T-cell (primary cell): ENCODE measurements around the gene ATP10A. TPM values are rescaled to one million over a fixed set of nuclear protein-coding genes. Genes with fewer than 3 reads are reported as not detected.
"Not testable (repeated sequence)": the region's sequence is repeated elsewhere in the genome, so short reads cannot be mapped to it uniquely, and the experiment has no call there.

Experiments
- ATAC-seq, 4 experiments: fragments of 200-7000 bp in 3 of 4; fragments of 150-1000 bp in 1 of 4; cut with Tn5 transposase; replicated peaks in 1 of 4; 1 replicate in 3 of 4; 2 replicates in 1 of 4; pipeline ENCODE4 v1.10.0; 2021; ENCODE audit warnings: moderate library complexity in 3 of 4, mild to moderate bottlenecking in 2 of 4, moderate number of reproducible peaks in 1 of 4
- CTCF ChIA-PET, 2 donors: fragments of 300-600 bp; sonication (Branson Sonifier 250); formaldehyde crosslinking; loops; one replicate each; lab custom pipeline; 2022; ENCODE audit warnings: antibody characterized with exemption in 2 of 2; lab: Charles Lee
- POLR2A ChIA-PET, 2 donors: fragments of 300-600 bp; sonication (Branson Sonifier 250); formaldehyde crosslinking; loops; one replicate each; lab custom pipeline; 2022; ENCODE audit warnings: antibody characterized with exemption in 2 of 2; lab: Charles Lee
- DNase-seq, 35 experiments: peaks; one replicate each; pipeline versions ENCODE4 v3.0.0 to v3.0.0-alpha.2; 2013 to 2023
- H3K27ac ChIP-seq: one replicate; pipeline ENCODE4 v1.5.1; 2013; ENCODE audit warnings: low read length
- H3K27me3 ChIP-seq, 2 experiments: replicated peaks in 1 of 2; 1 replicate in 1 of 2; 2 replicates in 1 of 2; pipeline versions ENCODE4 v1.6.1 to v1.7.0; 2013; ENCODE audit warnings: low read length in 1 of 2, mixed read lengths in 1 of 2; ENCODE audit not compliant: control insufficient read depth in 2 of 2, insufficient read depth in 2 of 2; ENCODE audit errors: extremely low read depth in 1 of 2
- H3K36me3 ChIP-seq, 2 donors: 1 replicate in 1 of 2; 2 replicates in 1 of 2; pipeline versions ENCODE4 v1.6.1 to v1.7.0; 2013; ENCODE audit warnings: low read length in 1 of 2; ENCODE audit not compliant: control insufficient read depth in 2 of 2, insufficient read depth in 1 of 2; ENCODE audit errors: extremely low read depth in 1 of 2
- H3K4me1 ChIP-seq, 2 experiments: 1 replicate in 1 of 2; 2 replicates in 1 of 2; pipeline versions ENCODE4 v1.6.1 to v1.7.0; 2013; ENCODE audit warnings: low read length in 2 of 2, mixed read lengths in 1 of 2; ENCODE audit not compliant: insufficient read depth in 2 of 2, control insufficient read depth in 1 of 2; ENCODE audit errors: extremely low read depth in 1 of 2
- H3K4me3 ChIP-seq, 2 donors: 1 replicate in 1 of 2; 2 replicates in 1 of 2; pipeline versions ENCODE4 v1.5.1 to v1.7.0; 2013; ENCODE audit warnings: mild to moderate bottlenecking in 2 of 2, low read length in 1 of 2, moderate library complexity in 1 of 2; ENCODE audit not compliant: control insufficient read depth in 1 of 2; ENCODE audit errors: extremely low read depth in 1 of 2
- H3K9me3 ChIP-seq: 2 replicates; pipeline ENCODE4 v1.7.0; 2013
- H3K27ac Mint-ChIP-seq, 2 donors: one replicate each; pipeline ENCODE4 v1.8.0; 2020 to 2021; ENCODE audit warnings: mild to moderate bottlenecking in 2 of 2, mixed read lengths in 2 of 2
- H3K27me3 Mint-ChIP-seq, 2 donors: one replicate each; pipeline ENCODE4 v1.8.0; 2021 to 2022; ENCODE audit warnings: mixed read lengths in 2 of 2
- H3K36me3 Mint-ChIP-seq: one replicate; pipeline ENCODE4 v1.8.0; 2021; ENCODE audit warnings: mixed read lengths
- H3K4me1 Mint-ChIP-seq, 3 donors: one replicate each; pipeline ENCODE4 v1.8.0; 2020 to 2022; ENCODE audit warnings: mixed read lengths in 3 of 3, mild to moderate bottlenecking in 1 of 3
- H3K4me3 Mint-ChIP-seq, 3 donors: one replicate each; pipeline ENCODE4 v1.8.0; 2020 to 2022; ENCODE audit warnings: mild to moderate bottlenecking in 3 of 3, mixed read lengths in 3 of 3, moderate library complexity in 3 of 3
- H3K9me3 Mint-ChIP-seq, 3 donors: one replicate each; pipeline ENCODE4 v1.8.0; 2020 to 2022; ENCODE audit warnings: mixed read lengths in 3 of 3
- WGBS: methylation state at CpG from one replicate; pipeline ENCODE4 v1.1.5; 2013; ENCODE audit warnings: missing lambda C conversion rate; ENCODE audit not compliant: insufficient coverage; 5-methylcytosine and 5-hydroxymethylcytosine counted together
- total RNA-seq, 35 experiments: library from RNA in 6 of 35; stranded (reverse) in 6 of 35; fragments of 120-200 nt in 1 of 35; gene quantifications; one replicate each; pipeline versions ENCODE4 v1.2.1 to v1.2.4 and lab custom pipeline; 2013 to 2026

ATP10A gene
- total RNA-seq, 5 donors from 2014 or later (not counting 1 experiment from before 2014, with no cell fraction given) = 37.3 to 65.5 (median 53.4) TPM

- Histone ChIP-seq H3K9me3 (no peaks in the 10 kb centered on the region), H3K4me3 (peak overlapping the region; percentile 87 to 88), H3K27ac (peak overlapping the region; percentile 67), H3K27me3 (peaks cover 0 to 5% of the 10 kb centered on the region in 2 experiments), H3K36me3 (peaks cover 3 to 4% of the 10 kb centered on the region in 2 donors), H3K4me1 (peaks cover 36 to 56% of the 10 kb centered on the region in 2 experiments)
- H3K36me3 Mint-ChIP-seq = peaks cover 30% of the 10 kb centered on the region
- ChIA-PET CTCF (interaction anchor here (0.5 to 1.5 kb wide), 5 partner anchors 12 to 80 kb away, joined by 3 to 5 read pairs (median 3); no protein-coding TSS in a partner anchor), POLR2A (interaction anchor here in 1 of 2 donors (0.6 kb wide), 1 partner anchor 12 kb away, joined by 10 read pairs; no protein-coding TSS in a partner anchor)
- WGBS = 39% methylated on average over 5 of the region's 13 CpGs
- H3K27ac Mint-ChIP-seq = peak overlapping the region; percentile 97 to 100
- H3K9me3 Mint-ChIP-seq = no peaks in the 10 kb centered on the region
- ATAC-seq = peak in 1 of 4 experiments; percentile 5
- peak in 4 of 35 experiments; percentile 9 to 26 (median 19) for DNase-seq
- H3K27me3 Mint-ChIP-seq = peaks cover 0 to 3% of the 10 kb centered on the region in 2 donors
- peak overlapping the region; percentile 96 to 97 (median 97) for H3K4me3 Mint-ChIP-seq
- peaks cover 75 to 84% (median 80%) of the 10 kb centered on the region in 3 donors for H3K4me1 Mint-ChIP-seq
These were observed 4.0 kb downstream of the ATP10A start for GRCh38 chr15:25858952-25859760.

GRCh38 chr15:25856059-25856458, 7.1 kb downstream of the ATP10A start:
- H3K4me3 Mint-ChIP-seq = peak overlapping the region in 1 of 3 donors; percentile 97
- H3K27me3 Mint-ChIP-seq, H3K36me3 ChIP-seq, H3K9me3 Mint-ChIP-seq, H3K27ac ChIP-seq, H3K4me3 ChIP-seq, DNase-seq, H3K27me3 ChIP-seq, ATAC-seq, H3K9me3 ChIP-seq: not testable (repeated sequence)
- ChIA-PET CTCF (interaction anchor here in 1 of 2 donors (2.0 kb wide), 1 partner anchor 8 kb away, joined by 4 read pairs; no protein-coding TSS in a partner anchor), POLR2A (interaction anchor here in 1 of 2 donors (1.0 kb wide), 1 partner anchor 77 kb away, joined by 3 read pairs; no protein-coding TSS in a partner anchor)
- H3K4me1 ChIP-seq = peaks cover 55 to 58% of the 10 kb centered on the region in 2 experiments
- H3K27ac Mint-ChIP-seq = peak overlapping the region; percentile 97 to 100
- H3K4me1 Mint-ChIP-seq = peaks cover 95 to 100% (median 96%) of the 10 kb centered on the region in 3 donors
- WGBS = 57% methylated on average over 1 of the region's 5 CpGs
- peaks cover 32% of the 10 kb centered on the region for H3K36me3 Mint-ChIP-seq

GRCh38 chr15:25852661-25853524, 10.2 kb downstream of the ATP10A start:
- peaks cover 30% of the 10 kb centered on the region for H3K36me3 Mint-ChIP-seq
- H3K27ac Mint-ChIP-seq = peak overlapping the region; percentile 98 to 100
- no CpG with 5 or more reads among the region's 4 CpGs for WGBS
- ChIA-PET POLR2A (no interaction called here), CTCF (no interaction called here)
- peak in 4 of 35 experiments; percentile 21 to 38 (median 32) for DNase-seq
- Histone ChIP-seq H3K9me3 (no peaks in the 10 kb centered on the region), H3K27me3 (no peaks in the 10 kb centered on the region), H3K36me3 (no peaks in the 10 kb centered on the region), H3K4me3 (peak overlapping the region in 1 of 2 donors; percentile 33), H3K4me1 (peaks cover 52 to 57% of the 10 kb centered on the region in 2 experiments), H3K27ac (peak overlapping the region; percentile 19)
- peak; percentile 13 to 28 (median 16) for ATAC-seq
- peak overlapping the region; percentile 37 to 97 (median 44) for H3K4me3 Mint-ChIP-seq
- no peaks in the 10 kb centered on the region for H3K27me3 Mint-ChIP-seq
- peaks cover 93 to 98% (median 94%) of the 10 kb centered on the region in 3 donors for H3K4me1 Mint-ChIP-seq
- no peaks in the 10 kb centered on the region for H3K9me3 Mint-ChIP-seq

- Histone ChIP-seq H3K27me3 (no peaks in the 10 kb centered on the region), H3K4me3 (no peak overlapping the region), H3K4me1 (peaks cover 56 to 62% of the 10 kb centered on the region in 2 experiments), H3K9me3 (no peaks in the 10 kb centered on the region), H3K36me3 (no peaks in the 10 kb centered on the region), H3K27ac (peak overlapping the region; percentile 92)
- peaks cover 91 to 94% (median 94%) of the 10 kb centered on the region in 3 donors for H3K4me1 Mint-ChIP-seq
- no peaks in the 10 kb centered on the region for H3K27me3 Mint-ChIP-seq
- POLR2A ChIA-PET = no interaction called here
- ATAC-seq (no peak), DNase-seq (no peak)
- H3K4me3 Mint-ChIP-seq = peak overlapping the region in 2 of 3 donors; percentile 17 to 97
- CTCF ChIA-PET = no interaction called here
- H3K27ac Mint-ChIP-seq = peak overlapping the region; percentile 98 to 100
- peaks cover 27% of the 10 kb centered on the region for H3K36me3 Mint-ChIP-seq
- no peaks in the 10 kb centered on the region for H3K9me3 Mint-ChIP-seq
These were observed 11.1 kb downstream of the ATP10A start for GRCh38 chr15:25852027-25852426.

- DNase-seq = peak; percentile 34 to 80 (median 54)
- Histone ChIP-seq H3K27ac (peak overlapping the region; percentile 92), H3K4me3 (peak overlapping the region; percentile 60 to 61), H3K27me3 (no peaks in the 10 kb centered on the region), H3K4me1 (peaks cover 69 to 76% of the 10 kb centered on the region in 2 experiments), H3K36me3 (no peaks in the 10 kb centered on the region), H3K9me3 (no peaks in the 10 kb centered on the region)
- peak; percentile 64 to 69 (median 66) for ATAC-seq
- CTCF ChIA-PET = no interaction called here
- H3K27me3 Mint-ChIP-seq = no peaks in the 10 kb centered on the region
- peak overlapping the region; percentile 98 to 100 for H3K27ac Mint-ChIP-seq
- POLR2A ChIA-PET = no interaction called here
- H3K36me3 Mint-ChIP-seq = peaks cover 11% of the 10 kb centered on the region
- peak overlapping the region; percentile 88 to 98 (median 97) for H3K4me3 Mint-ChIP-seq
- peaks cover 91 to 94% (median 94%) of the 10 kb centered on the region in 3 donors for H3K4me1 Mint-ChIP-seq
- no peaks in the 10 kb centered on the region for H3K9me3 Mint-ChIP-seq
- 1% methylated on average over 22 of the region's 36 CpGs for WGBS
These were observed 12.7 kb downstream of the ATP10A start for GRCh38 chr15:25850154-25851111.
